ENCODE results near the gene PTH2. TPM values are rescaled to one million over a fixed set of nuclear protein-coding genes. Genes with fewer than 3 reads are reported as not detected.
A peak's percentile ranks its signal among the peaks of the same experiment; 100 is the strongest.

Gene PTH2
- total RNA-seq, 2 donors from 2014 or later = not detected

DNA sequence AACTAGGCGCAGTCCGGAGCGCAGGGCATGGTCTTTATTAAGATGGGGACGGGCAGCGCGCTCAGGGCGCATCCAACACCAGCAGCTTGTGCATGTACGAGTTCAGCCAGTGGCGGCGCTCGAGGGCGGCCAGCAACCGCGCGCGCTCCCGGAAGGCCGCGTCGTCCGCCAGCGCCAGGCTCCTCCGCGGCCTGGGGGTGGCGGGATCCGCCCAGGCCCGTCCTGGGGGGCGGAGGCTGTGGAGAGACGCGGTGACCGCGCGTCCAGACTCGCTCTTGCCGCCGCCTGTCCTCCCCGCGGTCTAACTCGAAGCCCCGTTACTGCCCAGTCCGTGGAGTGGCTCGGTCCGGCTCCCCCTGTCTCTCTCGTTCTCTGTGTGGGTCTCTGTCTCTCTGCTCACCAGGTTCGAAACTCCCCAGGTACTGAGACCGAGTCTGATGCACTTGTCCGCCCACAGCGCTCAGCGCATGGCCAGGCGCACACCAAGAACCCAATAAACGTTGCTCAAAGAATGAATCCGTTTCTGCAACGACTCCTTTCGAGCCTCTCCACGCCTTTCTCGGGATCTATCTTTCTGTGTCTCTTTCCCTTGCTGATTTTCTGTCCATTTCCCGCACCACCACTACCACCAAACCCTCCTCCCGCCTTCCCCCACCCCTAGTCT, 702 bp downstream of the PTH2 start:
- no peaks in the 10 kb centered on the region for H3K9me3 ChIP-seq
- no peak for DNase-seq (ENCODE audit: low spot score)
- H3K36me3 ChIP-seq = no peaks in the 10 kb centered on the region
- WGBS = 3% methylated on average over 29 of the region's 58 CpGs
- H3K4me1 ChIP-seq (replicated peaks) = peaks cover 5% of the 10 kb centered on the region
- H3K27me3 ChIP-seq (replicated peaks; ENCODE audit: insufficient read depth) = peaks cover 55% of the 10 kb centered on the region
- no peak overlapping the region for H3K4me3 ChIP-seq
- intact Hi-C loops (cut with DNase I) = no loop called here
- H3K27ac ChIP-seq = no peak overlapping the region
- TF ChIP-seq POLR2A (IDR thresholded peaks at IDR 0.05) = no peak
- TF ChIP-seq, protein P1, sequence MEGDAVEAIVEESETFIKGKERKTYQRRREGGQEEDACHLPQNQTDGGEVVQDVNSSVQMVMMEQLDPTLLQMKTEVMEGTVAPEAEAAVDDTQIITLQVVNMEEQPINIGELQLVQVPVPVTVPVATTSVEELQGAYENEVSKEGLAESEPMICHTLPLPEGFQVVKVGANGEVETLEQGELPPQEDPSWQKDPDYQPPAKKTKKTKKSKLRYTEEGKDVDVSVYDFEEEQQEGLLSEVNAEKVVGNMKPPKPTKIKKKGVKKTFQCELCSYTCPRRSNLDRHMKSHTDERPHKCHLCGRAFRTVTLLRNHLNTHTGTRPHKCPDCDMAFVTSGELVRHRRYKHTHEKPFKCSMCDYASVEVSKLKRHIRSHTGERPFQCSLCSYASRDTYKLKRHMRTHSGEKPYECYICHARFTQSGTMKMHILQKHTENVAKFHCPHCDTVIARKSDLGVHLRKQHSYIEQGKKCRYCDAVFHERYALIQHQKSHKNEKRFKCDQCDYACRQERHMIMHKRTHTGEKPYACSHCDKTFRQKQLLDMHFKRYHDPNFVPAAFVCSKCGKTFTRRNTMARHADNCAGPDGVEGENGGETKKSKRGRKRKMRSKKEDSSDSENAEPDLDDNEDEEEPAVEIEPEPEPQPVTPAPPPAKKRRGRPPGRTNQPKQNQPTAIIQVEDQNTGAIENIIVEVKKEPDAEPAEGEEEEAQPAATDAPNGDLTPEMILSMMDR (IDR thresholded peaks at IDR 0.05) = no peak
- no peak for TF ChIP-seq POLR2AphosphoS5 (IDR thresholded peaks at IDR 0.05)

DNA sequence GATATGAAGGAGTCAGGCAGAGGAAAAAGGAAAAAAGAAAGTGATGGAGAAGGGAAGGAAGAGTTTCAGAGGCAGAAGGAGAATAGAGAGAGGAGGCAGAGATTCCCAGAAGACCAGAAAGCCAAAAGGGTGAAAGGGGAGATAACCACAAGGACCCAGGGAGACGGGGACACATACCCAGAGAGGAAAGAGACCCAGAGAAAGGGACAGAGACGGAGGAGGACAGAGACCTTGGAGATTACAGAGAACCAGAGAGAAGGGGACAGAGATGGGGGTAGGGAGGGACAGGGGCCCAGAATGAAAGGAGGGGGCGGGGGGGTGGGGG, 1.4 kb downstream of the PTH2 start:
- Histone ChIP-seq H3K27me3 (replicated peaks; ENCODE audit: insufficient read depth) (peaks cover 49% of the 10 kb centered on the region), H3K4me1 (replicated peaks) (peaks cover 5% of the 10 kb centered on the region), H3K9me3 (no peaks in the 10 kb centered on the region), H3K27ac (no peak overlapping the region), H3K36me3 (no peaks in the 10 kb centered on the region), H3K4me3 (no peak overlapping the region)
- WGBS = 34% methylated on average over 3 of the region's 3 CpGs
- TF ChIP-seq, protein P1 (IDR thresholded peaks at IDR 0.05) = no peak
- TF ChIP-seq POLR2A (IDR thresholded peaks at IDR 0.05) (no peak), POLR2AphosphoS5 (IDR thresholded peaks at IDR 0.05) (no peak)
- intact Hi-C loops (cut with DNase I) = no loop called here
- no peak for DNase-seq (ENCODE audit: low spot score)

DNA sequence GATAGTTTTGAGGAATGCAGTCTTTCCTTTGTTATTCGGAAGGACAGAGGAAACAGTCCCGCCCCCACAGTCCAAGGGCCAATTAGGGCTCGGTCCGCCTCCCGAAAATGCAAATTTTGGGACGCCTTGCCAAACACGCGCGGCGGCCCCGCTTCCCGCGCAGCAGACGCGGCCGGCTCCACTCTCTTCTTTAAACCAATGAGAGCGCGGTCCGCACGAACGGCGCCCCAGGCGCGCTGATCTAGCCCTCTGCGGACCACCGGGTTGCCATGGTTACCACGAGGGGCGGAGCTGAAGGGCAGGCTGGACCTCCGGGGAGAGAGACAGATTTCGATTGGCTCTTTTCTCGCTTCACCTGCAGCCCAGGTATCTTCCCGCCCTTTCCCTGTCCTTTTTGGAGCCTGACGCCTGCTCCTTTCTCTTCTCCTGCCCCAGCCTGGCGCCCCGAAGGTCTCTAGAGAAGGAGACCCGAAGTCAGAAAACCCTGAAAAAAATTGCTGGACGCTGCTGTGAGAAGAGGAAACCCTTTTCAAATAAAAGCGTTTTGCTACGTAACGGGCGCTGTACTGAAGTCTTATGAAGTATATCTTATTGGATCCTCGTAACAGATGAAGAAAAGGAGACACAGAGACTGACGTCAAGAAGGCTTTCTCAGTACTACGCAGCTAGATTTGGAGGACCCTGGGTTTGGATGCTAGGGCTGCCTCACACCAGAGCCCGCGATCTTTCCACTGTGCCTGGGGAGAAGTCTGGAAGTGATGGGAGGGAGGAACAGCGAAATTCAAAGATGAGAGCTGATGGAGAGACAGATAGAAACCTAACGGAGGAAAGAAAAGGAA, 2.0 kb downstream of the PTH2 start:
- Histone ChIP-seq H3K9me3 (no peaks in the 10 kb centered on the region), H3K36me3 (no peaks in the 10 kb centered on the region), H3K4me1 (replicated peaks) (peaks cover 5% of the 10 kb centered on the region), H3K27me3 (replicated peaks; ENCODE audit: insufficient read depth) (peaks cover 45% of the 10 kb centered on the region), H3K27ac (no peak overlapping the region), H3K4me3 (no peak overlapping the region)
- WGBS = 8% methylated on average over 48 of the region's 48 CpGs
- TF ChIP-seq POLR2A (IDR thresholded peaks at IDR 0.05) (no peak), POLR2AphosphoS5 (IDR thresholded peaks at IDR 0.05) (no peak)
- TF ChIP-seq, protein P1 (IDR thresholded peaks at IDR 0.05) = no peak
- intact Hi-C loops (cut with DNase I) = no loop called here
- peak; percentile 20 for DNase-seq (ENCODE audit: low spot score)

DNA sequence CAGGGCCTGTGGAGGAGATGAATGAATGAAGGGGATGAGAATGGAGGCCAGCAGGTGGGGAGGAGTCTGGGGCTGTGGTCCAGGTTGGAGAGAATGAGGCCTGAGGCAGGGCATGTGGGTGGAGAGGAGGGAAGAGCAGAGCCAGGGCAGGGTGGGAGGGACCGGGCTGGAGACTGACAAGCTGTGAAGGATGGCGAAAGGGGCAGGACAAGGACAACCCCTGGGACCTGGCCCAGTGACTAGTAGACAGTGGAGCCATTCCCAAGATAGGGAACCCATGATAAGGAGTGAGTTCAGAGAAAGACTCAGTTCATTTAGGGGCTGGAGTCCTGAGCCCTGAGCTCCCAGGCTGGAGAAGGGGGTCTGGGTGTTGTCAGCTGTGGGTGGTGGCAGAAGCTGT, 3.0 kb downstream of the PTH2 start:
- Histone ChIP-seq H3K9me3 (no peaks in the 10 kb centered on the region), H3K4me1 (replicated peaks) (peaks cover 5% of the 10 kb centered on the region), H3K4me3 (no peak overlapping the region), H3K27ac (no peak overlapping the region), H3K27me3 (replicated peaks; ENCODE audit: insufficient read depth) (peaks cover 42% of the 10 kb centered on the region), H3K36me3 (no peaks in the 10 kb centered on the region)
- WGBS = 90% methylated on average over 2 of the region's 2 CpGs
- TF ChIP-seq POLR2AphosphoS5 (IDR thresholded peaks at IDR 0.05) = no peak
- no peak for TF ChIP-seq POLR2A (IDR thresholded peaks at IDR 0.05)
- intact Hi-C loops (cut with DNase I) = no loop called here
- DNase-seq (ENCODE audit: low spot score) = no peak

DNA sequence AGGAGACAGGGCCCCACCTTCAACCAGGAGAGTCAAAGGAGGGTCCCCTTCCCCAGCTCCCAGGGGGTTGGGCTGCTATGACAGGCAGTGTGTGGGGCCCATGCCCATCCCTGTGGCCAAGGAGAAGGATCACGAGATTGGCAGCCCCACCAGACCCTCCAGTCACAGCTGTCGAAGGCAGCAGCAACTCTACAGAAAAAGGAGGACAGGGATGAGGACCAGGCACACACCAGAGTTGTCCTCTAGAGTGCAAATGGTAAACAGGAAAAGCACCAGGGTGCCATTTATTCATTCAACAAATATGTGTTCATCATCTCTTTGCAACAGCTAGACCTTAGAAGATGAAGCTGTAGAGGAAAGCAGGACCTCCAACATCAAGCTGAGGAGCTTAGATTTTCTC, 4.1 kb downstream of the PTH2 start:
- TF ChIP-seq, protein P1 (IDR thresholded peaks at IDR 0.05) = no peak
- TF ChIP-seq POLR2AphosphoS5 (IDR thresholded peaks at IDR 0.05) (no peak), POLR2A (IDR thresholded peaks at IDR 0.05) (no peak)
- no peak overlapping the region for H3K4me3 ChIP-seq
- intact Hi-C loops (cut with DNase I) = no loop called here
- no peaks in the 10 kb centered on the region for H3K36me3 ChIP-seq
- peaks cover 5% of the 10 kb centered on the region for H3K4me1 ChIP-seq (replicated peaks)
- no peaks in the 10 kb centered on the region for H3K9me3 ChIP-seq
- DNase-seq (ENCODE audit: low spot score) = no peak
- peaks cover 40% of the 10 kb centered on the region for H3K27me3 ChIP-seq (replicated peaks; ENCODE audit: insufficient read depth)
- 72% methylated on average over 2 of the region's 2 CpGs for WGBS
- H3K27ac ChIP-seq = no peak overlapping the region

Data from prostate gland (tissue), 2 donors.